Type B pancreatic cell (in vitro differentiated cells): ENCODE measurements around the gene ATP8A2. TPM values are rescaled to one million over a fixed set of nuclear protein-coding genes. Genes with fewer than 3 reads are reported as not detected.
A peak's percentile ranks its signal among the peaks of the same experiment; 100 is the strongest.

Experiments
- DNase-seq: peaks from one replicate; pipeline ENCODE4 v3.0.0; 2021; ENCODE audit warnings: mixed read lengths; ENCODE audit not compliant: unreplicated experiment; ENCODE audit errors: extremely low spot score
- H3K27ac Mint-ChIP-seq: 2 replicates; pipeline ENCODE4 v1.8.0; 2021; ENCODE audit warnings: mild to moderate bottlenecking, mixed read lengths
- H3K27me3 Mint-ChIP-seq: 2 replicates; pipeline ENCODE4 v1.8.0; 2021; ENCODE audit warnings: mixed read lengths
- H3K36me3 Mint-ChIP-seq: 2 replicates; pipeline ENCODE4 v1.8.0; 2021; ENCODE audit warnings: mixed read lengths
- H3K4me1 Mint-ChIP-seq: one replicate; pipeline ENCODE4 v1.8.0; 2021; ENCODE audit warnings: mixed read lengths; ENCODE audit not compliant: unreplicated experiment
- H3K4me3 Mint-ChIP-seq: 2 replicates; pipeline ENCODE4 v1.8.0; 2021; ENCODE audit warnings: mild to moderate bottlenecking, mixed read lengths
- H3K9me3 Mint-ChIP-seq: 2 replicates; pipeline ENCODE4 v1.8.0; 2021; ENCODE audit warnings: mixed read lengths
- total RNA-seq: library from RNA; stranded (reverse); gene quantifications from 2 replicates; pipeline ENCODE4 v1.2.1, GENCODE V29; 2021; ENCODE audit warnings: low replicate concordance
- TF ChIP-seq, protein P1 (sequence below): fragments of 200-600 bp; sonication (generic); conservative IDR thresholded peaks from 2 replicates; pipeline ENCODE4 v1.5.0; 2021; ENCODE audit warnings: antibody characterized with exemption, mild to moderate bottlenecking

Gene ATP8A2
- total RNA-seq, 1 donor from 2014 or later: 13.8 TPM

DNA sequence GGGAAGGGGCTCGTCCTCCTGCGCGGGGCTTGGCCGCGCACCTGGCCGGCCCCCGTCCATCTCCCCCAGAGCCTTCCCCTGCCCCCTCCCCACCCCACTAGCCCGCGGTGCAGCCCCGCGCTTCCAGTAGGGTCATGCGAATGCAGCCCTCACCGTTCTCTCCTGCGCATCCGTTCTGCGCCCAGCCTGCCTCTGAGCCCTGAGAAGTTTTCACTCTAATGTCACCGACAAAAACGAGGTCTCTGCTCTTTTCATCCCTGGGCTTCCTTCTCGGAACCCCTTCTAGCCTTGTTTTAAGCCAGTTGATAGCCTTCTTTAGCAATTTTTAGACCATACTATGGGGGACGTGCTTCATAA is 97.4 kb downstream of the ATP8A2 start:
- no peak overlapping the region for H3K27ac Mint-ChIP-seq
- H3K4me1 Mint-ChIP-seq: no peaks in the 10 kb centered on the region
- H3K9me3 Mint-ChIP-seq: no peaks in the 10 kb centered on the region
- TF ChIP-seq, protein P1, sequence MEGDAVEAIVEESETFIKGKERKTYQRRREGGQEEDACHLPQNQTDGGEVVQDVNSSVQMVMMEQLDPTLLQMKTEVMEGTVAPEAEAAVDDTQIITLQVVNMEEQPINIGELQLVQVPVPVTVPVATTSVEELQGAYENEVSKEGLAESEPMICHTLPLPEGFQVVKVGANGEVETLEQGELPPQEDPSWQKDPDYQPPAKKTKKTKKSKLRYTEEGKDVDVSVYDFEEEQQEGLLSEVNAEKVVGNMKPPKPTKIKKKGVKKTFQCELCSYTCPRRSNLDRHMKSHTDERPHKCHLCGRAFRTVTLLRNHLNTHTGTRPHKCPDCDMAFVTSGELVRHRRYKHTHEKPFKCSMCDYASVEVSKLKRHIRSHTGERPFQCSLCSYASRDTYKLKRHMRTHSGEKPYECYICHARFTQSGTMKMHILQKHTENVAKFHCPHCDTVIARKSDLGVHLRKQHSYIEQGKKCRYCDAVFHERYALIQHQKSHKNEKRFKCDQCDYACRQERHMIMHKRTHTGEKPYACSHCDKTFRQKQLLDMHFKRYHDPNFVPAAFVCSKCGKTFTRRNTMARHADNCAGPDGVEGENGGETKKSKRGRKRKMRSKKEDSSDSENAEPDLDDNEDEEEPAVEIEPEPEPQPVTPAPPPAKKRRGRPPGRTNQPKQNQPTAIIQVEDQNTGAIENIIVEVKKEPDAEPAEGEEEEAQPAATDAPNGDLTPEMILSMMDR: no peak
- no peaks in the 10 kb centered on the region for H3K36me3 Mint-ChIP-seq
- peak overlapping the region; percentile 91 for H3K4me3 Mint-ChIP-seq
- no peak for DNase-seq
- H3K27me3 Mint-ChIP-seq: peaks cover 48% of the 10 kb centered on the region

DNA sequence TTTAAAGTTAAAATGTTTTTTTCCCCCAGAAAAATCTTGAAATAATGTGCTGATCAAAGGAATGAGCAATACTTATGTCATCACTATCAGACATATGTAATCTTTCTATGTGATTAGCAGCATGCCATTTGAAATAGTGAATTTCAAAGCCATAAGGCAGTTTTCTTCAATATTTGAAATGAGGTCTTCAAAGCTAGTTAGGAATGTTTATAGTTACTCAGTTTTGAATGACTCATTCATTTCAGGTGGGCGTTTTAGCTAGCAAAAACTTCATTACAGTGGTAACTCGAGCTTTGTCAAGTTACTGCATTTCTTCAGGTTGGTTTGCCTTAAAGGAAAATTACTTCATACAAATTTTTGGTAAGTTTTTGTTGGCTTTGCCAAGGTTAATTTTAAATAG is 102.1 kb downstream of the ATP8A2 start:
- H3K27me3 Mint-ChIP-seq: peaks cover 27% of the 10 kb centered on the region
- H3K4me3 Mint-ChIP-seq: no peak overlapping the region
- peaks cover 4% of the 10 kb centered on the region for H3K36me3 Mint-ChIP-seq
- TF ChIP-seq, protein P1: no peak
- H3K27ac Mint-ChIP-seq: no peak overlapping the region
- DNase-seq: no peak
- H3K9me3 Mint-ChIP-seq: no peaks in the 10 kb centered on the region
- no peaks in the 10 kb centered on the region for H3K4me1 Mint-ChIP-seq

DNA sequence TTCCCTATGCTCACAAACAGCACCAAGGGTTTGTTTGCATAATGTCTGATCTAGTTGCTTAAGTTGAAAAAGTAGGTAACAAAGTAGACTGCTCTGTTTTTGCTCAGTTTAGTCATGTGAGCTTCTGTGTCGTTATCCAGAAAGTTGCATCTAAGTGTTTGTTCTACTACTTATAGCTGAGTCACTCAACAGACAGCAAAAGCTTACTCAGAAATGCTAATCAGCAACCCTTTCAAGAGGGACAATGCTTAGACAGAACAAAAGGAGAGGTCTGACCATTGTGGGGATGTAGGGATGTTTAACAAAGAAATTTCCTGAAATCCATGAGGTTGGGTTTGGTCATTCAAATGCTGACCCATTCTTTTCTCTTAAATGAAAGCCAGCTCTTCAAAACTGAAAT is 106.4 kb downstream of the ATP8A2 start:
- TF ChIP-seq, protein P1: no peak
- H3K27me3 Mint-ChIP-seq: peaks cover 2% of the 10 kb centered on the region
- no peaks in the 10 kb centered on the region for H3K4me1 Mint-ChIP-seq
- H3K9me3 Mint-ChIP-seq: peaks cover 5% of the 10 kb centered on the region
- no peak overlapping the region for H3K4me3 Mint-ChIP-seq
- H3K36me3 Mint-ChIP-seq: peaks cover 4% of the 10 kb centered on the region
- no peak for DNase-seq
- no peak overlapping the region for H3K27ac Mint-ChIP-seq

DNA sequence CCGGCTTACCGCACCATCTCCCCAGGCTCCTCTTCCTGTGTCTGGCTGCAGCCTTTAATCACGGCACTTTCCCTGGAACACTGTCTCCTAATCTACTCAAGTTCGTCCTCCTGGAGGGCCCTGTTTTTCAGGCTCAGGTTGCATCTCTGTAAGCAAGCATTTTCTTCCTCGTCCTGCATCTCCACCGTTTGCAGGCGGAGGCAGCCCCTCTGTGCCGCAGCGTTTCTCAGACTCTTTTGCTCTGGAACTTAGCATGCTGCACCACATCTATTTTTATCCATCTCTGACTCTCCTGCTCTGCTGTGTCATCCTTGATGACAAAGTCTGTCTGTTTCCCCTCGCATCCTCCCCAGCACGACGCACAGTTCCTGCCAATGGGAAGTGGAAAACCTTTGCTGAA is 117.5 kb downstream of the ATP8A2 start:
- H3K9me3 Mint-ChIP-seq: no peaks in the 10 kb centered on the region
- TF ChIP-seq, protein P1: no peak
- peaks cover 23% of the 10 kb centered on the region for H3K27me3 Mint-ChIP-seq
- no peaks in the 10 kb centered on the region for H3K36me3 Mint-ChIP-seq
- peaks cover 8% of the 10 kb centered on the region for H3K4me1 Mint-ChIP-seq
- peak overlapping the region; percentile 32 for H3K4me3 Mint-ChIP-seq
- DNase-seq: no peak
- H3K27ac Mint-ChIP-seq: peak overlapping the region; percentile 40

DNA sequence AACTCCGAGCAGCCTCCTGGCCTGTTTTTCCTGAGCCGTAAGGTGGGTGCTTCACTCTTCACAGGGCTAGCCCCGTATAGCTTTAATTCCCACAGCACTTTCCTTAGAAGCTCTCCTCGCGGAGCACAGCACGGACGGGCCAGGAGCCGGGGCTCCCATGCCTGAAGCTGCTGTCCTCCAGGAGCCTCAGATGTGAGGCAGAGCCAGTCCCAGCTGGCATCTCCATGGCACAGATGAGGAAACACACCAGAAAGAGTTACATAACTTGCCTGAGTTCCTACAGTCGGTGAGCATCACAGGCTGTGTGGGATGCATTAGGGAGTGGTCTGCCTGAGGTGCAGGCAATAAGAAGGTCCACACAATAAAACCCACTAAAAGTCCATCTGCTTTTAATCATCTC is 118.5 kb downstream of the ATP8A2 start:
- TF ChIP-seq, protein P1: no peak
- no peaks in the 10 kb centered on the region for H3K36me3 Mint-ChIP-seq
- no peak overlapping the region for H3K4me3 Mint-ChIP-seq
- no peak overlapping the region for H3K27ac Mint-ChIP-seq
- DNase-seq: no peak
- H3K9me3 Mint-ChIP-seq: no peaks in the 10 kb centered on the region
- peaks cover 23% of the 10 kb centered on the region for H3K27me3 Mint-ChIP-seq
- peaks cover 8% of the 10 kb centered on the region for H3K4me1 Mint-ChIP-seq
